Measurements from ENCODE around the gene VDAC2.
"Not testable (repeated sequence)": the region's sequence is repeated elsewhere in the genome, so short reads cannot be mapped to it uniquely, and the experiment has no call there.

The VDAC2 gene, protein sequence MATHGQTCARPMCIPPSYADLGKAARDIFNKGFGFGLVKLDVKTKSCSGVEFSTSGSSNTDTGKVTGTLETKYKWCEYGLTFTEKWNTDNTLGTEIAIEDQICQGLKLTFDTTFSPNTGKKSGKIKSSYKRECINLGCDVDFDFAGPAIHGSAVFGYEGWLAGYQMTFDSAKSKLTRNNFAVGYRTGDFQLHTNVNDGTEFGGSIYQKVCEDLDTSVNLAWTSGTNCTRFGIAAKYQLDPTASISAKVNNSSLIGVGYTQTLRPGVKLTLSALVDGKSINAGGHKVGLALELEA

DNA sequence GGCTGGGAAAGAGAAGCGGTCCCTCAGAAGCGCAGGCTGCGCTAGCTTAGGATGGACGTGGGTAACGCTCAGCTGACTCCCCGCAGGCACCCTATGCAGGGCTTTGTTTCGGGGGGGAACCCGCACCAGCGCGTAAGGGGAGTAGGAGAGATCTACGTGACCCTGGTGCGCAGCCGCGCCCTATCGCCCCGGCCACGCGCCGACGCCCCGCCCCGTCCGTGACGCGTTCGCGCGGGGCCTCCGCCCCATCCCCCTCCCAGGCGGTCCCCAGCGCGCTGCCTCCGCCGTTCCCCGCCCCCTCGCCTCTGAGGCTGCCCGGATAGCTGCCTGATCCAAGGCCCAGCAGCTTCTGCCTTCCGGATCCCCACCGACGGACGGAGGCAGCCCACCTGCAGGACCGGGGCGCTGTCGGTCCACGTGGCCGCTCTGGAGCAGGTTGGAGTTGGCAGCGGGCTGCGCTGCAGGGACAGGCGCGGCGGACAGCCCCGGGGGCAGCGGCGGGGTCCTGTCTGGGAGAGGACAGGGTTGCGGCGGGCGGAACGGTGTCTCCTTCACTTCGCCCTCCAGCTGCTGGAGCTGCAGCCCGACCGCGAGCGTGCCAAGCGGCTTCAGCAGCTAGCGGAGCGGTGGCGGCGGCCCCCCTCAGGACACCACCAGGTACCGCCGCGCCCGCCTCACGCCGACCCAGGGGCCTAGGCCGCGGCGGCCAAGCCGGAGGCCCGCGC is at the start of gene VDAC2:
Gene VDAC2, plus strand, starts transcription at position 515 of the 725 bp plus-strand sequence. CDS start 363 bp downstream, outside the sequence.
- DNase-seq = peak; percentile 87

DNA sequence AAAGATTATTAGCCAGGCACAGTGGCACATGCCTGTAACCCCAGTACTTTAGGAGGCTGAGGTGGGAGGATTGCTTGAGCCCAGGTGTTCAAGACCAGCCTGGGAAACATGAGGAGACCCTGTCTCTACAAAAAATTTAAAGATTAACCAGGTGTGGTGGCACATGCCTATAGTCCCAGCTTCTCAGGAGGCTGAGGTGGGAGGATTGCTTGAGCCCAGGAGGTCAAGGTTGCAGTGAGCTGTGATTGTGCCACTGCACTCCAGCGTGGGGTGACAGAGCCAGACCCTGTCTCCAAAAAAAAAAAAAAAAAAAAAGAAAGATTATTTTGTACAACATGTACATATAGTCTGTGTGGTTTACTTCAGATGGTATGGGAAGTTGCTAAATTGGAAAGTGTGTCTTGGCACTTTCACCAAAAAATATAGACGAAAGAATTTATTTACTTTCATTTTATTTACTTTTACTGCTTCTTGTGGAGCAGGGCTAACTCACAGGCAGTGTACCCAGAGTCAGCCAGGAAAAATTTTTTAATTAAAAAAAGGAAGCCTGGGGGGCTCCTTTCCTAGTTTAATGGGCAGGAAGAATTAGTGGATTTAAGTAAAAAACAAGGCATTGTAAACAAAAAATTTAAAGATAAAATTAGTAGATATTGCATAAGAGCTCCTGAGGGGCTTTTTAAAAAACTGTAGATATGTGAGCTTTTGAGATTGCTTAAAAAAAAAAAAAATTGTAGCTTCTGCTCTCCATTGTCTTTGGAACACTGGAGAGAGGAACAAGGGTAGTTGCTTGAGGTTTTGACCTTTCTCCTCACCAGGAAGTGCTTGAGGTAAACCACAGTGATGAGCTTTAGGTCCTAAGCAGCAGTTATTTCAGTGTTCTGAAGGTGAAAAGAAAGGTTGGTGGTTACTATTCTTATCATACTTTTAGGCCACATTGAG is 44.6 kb upstream of the VDAC2 start:
- peak; percentile 59 for DNase-seq

DNA sequence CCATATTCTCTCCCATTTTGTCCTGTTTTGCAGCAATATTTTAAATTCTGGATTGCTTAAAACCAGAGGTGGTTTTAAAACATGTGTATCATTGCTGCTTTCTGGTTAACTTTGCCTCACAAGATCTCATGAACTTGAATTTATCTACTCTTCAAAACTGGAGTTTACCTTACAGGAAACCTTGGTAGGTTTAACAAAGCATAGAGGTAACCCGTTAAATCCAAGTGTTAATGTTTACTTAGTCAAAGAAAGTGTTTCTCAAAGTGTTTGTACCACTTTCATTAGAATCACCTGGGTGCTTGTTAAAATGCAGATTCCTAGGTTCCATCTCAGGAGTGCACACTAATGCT is 44.0 kb upstream of the VDAC2 start:
- no peak for DNase-seq

DNA sequence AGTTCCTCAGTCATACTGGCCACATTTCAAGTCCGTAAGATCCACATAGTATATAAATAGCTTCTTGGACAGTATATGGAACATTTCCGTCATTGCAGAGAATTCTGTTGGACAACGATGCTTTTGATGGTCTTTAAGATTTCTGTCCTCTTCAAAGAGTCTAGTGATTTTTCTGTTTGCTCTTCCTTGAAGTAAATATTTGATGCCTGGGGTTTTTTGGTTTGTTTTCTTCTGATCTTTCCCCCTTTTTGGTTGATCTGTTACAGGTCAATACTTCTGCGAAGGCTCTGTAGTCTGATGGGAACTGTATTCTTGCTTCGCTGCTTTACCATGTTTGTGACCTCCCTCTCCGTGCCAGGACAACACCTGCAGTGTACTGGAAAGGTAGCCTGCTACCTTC is 42.3 kb upstream of the VDAC2 start:
- DNase-seq = no peak

DNA sequence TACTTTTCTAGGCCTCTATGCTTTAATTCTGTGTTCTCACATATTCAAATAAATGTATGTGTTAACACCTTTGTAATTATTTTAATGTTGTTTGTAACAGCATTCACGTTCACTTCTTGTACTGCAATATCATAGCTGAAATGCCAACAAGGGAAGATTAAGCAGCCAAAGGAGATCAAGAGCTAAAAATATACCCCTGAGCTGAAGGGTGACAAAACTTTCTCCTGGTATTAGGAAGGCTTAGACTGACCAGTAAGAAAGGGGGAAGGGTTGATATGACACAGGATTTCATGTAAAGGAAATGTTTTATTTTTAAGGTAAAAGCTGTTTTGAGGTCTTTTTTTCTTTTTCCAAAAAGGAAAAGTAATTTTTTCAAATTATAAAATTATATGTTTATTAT is 40.4 kb upstream of the VDAC2 start:
- no peak for DNase-seq

DNA sequence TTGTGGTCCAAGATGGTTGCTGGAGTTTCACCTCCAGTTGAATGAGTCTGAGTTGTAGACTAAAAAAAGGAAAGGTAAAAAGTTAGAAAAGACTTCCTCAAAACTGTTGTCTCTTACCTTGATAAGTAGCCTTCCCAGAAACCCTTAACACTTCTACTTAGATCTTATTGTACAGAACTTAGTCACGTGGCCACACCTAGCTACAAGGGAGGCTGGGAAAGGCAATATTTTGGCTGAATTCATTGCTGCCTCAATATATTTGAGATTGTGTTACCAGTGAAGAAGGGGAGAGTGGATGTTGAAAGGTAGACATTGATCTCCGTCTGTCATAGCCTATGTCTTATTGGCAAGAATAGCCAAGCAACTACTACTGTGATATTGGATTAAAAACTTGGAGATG is 35.5 kb upstream of the VDAC2 start:
- DNase-seq = no peak

DNA sequence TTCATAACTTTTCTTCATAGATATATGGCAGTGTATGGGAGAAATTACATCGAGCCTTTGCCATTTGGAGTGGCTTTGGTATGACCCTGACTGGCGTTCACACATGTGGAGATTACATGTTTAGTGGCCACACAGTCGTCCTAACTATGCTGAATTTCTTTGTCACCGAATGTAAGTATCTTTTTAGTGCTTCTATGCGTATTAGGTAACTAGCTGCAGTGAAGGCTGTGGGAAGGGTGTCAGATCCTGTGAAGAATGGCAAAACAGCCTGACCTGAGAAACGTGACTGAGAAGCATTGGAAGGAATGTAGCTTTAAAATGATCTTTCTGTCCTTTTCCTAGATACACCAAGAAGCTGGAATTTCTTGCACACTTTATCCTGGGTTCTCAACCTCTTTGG is 34.5 kb upstream of the VDAC2 start:
- DNase-seq = no peak

DNA sequence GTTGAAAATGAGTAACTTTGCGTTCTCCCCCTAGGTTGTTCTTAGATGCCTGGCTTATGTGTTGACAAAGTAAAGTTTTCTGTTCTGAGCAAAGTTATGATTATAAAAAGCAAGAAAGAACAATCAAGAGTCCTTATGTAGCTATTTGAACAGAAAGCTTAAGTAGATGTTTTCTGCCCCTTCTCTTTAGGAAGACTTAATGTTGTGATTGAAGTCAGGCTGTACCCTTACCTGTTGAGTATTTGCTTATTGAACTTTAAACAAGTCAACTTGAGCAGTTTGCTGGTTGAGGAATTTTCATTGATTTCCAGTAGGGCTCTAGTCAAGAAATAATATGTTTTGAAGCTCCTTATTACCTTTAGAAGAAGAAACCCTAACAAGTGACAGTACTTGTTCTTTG is 33.9 kb upstream of the VDAC2 start:
- DNase-seq = no peak

DNA sequence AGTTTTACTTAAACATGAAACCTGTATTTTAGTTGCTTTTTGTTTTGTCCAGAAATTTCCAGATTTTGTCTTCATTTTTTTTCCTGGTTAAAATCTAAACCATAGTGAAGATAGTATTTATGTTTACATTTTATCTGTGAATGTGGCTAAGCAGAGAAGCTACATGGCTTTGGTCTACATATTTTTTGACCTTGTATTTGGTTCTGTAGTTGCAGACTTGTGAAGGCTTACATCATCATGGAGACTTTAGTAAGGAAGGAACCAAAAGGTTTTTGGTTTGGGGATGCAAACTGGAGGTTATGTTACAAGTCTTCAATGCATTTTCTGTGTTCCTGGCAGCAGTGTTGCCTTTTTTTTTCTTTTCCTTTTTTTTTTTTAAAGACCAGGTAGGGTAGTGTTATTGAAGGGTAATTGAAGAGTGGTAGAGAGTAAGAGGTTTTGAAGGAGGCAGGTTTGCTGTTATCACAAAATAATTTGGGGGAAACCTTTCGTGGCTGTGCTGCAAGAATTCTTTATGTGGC is 30.9 kb upstream of the VDAC2 start:
- no peak for DNase-seq

DNA sequence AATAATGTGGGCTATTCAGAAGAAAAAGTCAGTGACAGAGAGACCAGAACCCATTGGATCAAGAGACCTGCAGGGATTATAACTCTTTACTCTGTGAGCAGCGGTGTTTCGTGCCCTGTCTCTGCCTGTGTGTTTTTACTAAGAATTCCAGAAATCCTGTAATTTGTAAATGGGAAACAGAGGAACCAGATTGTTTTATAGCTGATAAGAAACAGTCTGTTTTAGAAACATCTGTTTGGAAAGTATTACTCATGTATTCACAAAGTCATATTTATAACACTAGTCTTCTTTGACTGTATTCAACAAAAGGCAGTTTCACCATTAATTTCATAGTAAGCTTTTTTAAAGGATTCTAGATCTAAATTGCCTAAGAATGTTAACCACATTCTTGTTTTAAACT is 30.0 kb upstream of the VDAC2 start:
- no peak for DNase-seq

DNA sequence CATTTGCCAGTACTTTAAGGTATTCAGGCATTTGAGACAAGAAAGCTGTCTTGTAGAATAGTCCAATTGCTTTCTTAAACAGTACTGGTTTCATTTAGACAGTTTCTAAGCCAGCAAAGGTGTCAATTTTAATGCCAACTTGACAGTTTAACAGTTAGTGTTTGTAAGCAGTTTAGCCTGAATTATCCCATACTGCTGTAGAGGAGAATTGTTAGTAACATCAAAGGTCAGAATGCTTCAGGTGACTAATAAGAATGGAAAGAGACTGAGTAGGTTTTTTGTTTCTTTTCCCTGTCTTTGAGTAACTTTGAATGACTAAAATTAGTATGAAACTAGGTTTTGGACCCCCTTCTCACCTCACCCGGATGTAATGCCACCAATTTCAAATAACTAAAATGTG is 29.5 kb upstream of the VDAC2 start:
- no peak for DNase-seq

DNA sequence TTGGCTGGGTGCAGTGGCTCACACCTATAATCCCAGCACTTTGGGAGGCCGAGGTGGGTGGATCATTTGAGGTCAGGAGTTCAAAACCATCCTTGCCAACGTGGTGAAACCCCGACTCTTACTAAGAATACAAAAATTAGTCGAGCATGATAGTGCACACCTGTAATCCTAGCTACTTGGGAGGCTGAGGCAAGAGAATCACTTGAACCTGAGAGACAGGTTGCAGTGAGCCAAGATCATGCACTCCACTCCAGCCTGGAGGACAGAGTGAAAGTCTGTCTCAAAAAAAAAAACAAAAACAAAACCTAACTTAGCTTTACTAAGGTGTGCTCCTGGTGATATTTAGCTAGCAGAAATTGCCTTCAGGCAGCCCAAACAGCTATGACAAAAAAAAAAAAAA is 24.3 kb upstream of the VDAC2 start:
- DNase-seq = no peak

DNA sequence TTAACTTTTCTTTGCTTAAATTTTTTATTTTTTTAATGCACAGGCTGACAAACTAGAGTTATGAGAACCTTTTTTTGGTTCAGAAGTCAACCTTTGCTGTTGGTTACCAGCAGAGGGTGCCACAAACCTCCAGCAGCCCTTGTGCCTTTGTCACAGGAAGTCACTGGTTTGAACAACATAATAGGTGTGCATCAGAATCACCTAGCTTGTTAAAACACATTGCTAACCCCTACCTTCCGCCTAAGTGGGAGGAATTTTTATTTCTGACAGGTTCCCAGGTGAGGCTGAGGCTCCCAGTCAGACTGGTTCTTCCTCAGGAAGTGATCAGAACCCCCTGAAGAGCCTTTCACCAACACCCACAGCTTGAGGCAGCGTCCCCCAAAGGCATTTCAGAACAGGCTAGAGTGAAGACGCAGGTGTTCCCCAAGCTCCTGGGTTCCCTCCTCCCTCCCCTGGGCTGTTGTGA is 22.6 kb upstream of the VDAC2 start:
- DNase-seq = peak; percentile 62

DNA sequence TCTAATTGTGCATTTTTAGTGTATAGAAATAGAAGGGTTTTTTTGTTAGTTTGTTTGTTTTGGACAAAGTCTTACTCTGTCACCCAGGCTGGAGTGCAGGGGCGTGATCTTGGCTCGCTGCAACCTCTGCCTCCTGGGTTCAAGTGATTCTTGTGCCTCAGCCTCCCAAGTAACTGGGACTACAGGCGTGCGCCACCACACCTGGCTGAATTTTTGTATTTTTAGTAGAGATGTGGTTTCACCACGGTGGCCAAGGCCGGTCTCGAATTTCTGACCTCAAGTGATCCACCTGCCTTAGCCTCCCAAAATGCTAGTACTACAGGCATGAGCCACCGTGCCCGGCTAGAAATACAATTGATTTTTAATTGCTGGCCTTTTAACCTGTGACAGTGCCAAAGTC is 22.1 kb upstream of the VDAC2 start:
- DNase-seq = not testable (repeated sequence)

DNA sequence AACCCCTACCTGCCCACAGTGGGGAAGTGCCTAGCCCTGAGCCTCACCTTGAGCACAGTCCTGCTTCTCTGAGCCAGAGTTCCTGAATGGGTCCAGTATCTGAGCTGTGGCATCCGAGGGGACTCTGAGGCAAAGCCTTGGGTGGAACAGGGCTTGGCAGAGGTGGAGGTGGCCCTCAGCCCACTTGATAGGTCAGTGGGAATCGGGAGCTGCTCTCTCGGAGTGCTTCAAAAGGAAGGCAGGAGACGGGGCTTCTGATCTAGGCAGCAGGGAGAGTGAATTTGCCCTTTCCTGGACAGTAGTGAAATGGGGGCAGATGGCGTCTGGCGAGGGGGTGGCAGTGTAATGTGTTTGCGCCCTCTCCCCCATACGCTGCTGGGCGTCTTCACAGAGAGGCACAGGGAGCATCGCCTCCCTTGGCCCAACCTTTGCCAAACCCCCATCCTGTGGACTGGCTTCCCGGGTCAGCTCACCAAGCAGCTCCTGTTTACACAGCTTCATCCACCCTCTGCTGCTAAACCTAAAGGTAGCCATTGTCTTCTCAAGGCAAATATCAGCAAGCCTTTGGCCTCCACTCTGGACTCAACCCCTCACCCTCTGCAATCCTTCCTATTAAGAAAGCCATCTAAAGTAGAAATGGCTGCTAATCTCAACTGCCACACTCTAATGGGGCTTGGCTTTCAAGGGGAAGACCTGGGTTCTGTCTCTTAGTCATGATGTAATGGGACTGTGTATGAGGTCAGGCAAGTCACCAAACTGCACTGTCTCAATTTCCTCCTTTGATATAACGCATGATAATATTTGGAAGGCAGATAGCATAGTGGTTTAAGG is 21.1 kb upstream of the VDAC2 start:
- no peak for DNase-seq

DNA sequence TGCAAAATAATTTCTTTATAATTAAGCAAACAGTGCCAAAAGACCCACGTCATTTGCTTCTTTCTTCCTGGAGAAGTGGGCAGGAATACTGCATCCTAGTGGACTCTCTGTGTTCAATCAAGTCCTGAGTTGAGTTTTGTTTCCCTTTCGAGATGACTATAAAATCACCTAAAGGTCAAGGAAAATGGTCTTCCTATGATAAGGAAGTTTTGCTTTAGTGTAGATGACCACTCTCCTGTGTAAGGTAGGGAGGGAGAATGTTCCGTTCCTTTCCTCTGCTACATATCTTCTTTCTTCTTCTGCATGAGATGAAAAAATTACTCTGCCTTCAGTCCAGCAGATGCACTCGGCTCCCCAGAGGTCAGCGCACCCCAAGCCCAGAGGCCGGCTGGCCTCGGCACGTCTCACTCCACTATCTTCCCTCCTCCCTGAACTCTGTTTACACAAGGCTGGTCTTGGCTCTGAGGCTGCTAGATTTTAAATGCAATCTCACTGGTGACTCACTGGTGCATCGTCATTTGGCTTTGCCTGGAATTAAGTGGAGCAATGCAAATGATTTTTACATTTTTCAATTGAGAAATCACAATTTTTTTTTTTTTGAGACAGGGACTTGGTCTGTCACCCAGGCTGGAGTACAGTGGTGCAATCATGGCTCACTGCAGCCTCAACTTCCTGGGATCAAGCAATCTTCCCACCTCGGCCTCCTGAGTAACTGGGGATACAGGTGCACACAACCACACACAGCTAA is 18.6 kb upstream of the VDAC2 start:
- no peak for DNase-seq

DNA sequence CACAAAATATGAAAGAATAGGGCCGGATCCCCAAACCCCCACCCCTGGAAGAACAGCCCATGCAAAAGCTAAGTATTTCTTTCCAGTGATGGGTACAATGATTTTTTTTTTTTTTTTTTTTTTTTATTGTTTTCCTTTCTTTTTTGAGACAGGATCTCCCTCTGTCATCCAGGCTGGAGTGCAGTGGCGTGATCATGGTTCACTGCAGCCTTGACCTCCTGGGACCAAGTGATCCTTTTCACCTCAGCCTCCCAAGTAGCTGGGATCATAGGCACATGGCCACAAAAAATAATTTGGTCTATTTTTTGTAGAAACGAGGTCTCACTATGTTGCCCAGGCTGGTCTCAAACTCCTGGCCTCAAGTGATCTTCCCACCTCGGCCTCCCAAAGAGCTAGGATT is 16.0 kb upstream of the VDAC2 start:
- not testable (repeated sequence) for DNase-seq

DNA sequence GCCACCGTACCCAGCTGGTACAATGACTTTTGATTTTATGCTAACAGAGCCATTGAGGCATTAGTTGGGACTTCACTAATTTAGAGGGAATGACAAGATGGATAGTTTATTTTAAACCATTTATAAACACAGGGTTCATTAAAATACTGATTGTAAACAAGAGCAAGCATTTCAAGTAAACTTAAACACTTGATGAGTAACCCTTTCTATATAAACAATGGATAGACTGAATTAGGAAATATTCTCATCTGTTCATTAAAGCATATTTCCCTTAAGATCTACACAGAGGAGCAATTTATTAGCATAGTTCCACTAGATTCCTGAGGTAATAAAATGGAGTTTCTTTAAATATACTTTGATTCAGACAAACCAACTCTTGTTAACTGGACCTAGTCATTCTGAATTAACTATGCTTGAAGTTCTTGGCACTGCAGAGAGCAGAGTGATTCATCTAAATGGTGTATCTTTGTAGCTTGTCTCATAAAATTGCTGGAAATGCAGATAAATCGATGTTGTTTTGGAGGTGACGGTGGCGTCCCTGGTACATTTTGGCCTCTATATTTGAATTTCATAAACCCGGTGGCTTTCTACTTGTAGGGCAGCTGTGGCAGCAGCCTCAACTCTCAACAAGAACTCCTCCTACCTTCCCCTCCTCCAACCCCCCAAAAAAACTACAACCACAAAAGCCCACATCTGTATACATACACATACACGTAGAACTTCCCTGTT is 15.4 kb upstream of the VDAC2 start:
- no peak for DNase-seq

DNA sequence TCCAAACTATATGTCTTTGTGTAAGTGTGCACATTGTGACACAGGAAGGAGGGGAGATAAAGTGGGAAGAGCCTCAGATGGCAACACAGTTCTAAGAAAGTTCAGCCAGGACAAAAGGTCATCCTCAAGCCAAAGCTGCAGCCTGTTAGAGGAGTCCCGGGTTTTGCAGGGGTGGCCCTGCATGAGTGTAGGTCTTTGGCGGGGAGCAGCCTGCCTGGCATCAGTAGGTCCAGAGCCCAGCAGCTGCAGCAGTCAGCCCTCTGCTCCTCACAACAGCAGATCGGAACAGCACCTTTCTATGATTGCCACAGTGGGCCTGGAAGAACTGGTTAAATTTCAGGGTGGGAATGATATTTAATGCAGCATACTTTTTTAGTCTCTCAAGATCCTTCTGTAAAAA is 13.5 kb upstream of the VDAC2 start:
- no peak for DNase-seq

DNA sequence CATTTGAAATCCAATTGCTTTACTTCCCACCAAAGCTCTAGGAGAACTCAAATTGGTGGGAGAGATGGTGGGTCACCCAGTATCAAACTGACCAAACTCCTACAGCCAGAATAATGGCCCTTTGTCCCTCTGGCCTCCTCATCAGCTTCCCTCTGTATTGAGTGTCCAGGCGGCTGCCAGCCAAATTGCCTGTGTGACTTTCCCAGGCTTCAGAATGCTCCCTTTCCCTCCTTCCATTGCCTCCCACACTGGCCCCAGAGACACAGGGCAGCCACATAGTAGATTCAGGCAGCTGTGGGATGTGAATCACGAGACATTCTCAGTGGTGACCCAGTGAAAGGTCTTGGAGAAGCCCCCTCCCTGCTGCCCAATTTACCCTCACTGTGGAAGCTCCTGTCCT is 12.7 kb upstream of the VDAC2 start:
- no peak for DNase-seq

DNA sequence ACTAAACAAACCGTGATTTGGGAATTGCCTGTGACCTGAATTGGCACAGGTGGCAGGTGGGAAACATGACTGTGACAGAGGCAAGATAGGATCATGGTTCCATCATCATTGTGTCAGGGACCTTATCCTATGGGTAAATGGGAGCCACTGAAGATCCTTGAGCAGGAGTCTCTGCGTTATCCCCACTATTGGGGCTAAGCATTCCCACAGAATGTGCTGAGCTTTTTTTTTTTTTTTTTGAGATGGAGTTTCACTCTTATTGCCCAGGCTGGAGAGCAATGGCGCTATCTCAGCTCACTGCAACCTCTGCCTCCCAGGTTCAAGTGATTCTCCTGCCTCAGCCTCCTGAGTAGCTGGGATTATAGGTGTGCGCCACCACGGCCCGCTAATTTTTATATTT is 10.6 kb upstream of the VDAC2 start:
- not testable (repeated sequence) for DNase-seq
